ENCODE data around the gene LRFN4.
"Not testable (repeated sequence)": the region's sequence is repeated elsewhere in the genome, so short reads cannot be mapped to it uniquely, and the experiment has no call there.

Gene LRFN4

GRCh38 chr11:66856496-66857233 lies at the start of gene LRFN4:
LRFN4 (plus strand) TSS chr11:66857064; CDS start chr11:66857745, 681 bp downstream.
- DNase-seq (ENCODE audit: low read depth in 2 of 2): peak in 1 of 2 donors; percentile 15

DNA sequence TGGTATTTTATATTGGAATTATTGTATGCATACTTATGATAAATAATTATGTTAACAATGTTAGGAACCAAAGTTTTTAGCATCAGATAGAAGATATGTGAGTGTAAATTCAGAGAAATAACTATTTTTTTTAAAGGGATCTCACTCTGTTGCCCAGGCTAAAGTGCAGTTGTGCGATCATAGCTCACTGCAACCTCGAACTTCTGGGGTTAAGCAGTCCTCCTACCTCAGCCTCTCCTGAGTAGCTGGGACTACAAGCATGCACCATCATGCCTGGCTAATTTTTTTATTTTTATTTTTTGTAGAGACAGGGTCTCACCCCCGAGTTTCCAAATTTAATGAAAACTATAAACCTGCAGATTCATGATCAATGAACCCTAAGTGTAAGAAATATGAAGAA lies 47.3 kb upstream of the LRFN4 start:
- no peak for DNase-seq (ENCODE audit: low read depth in 2 of 2)

DNA sequence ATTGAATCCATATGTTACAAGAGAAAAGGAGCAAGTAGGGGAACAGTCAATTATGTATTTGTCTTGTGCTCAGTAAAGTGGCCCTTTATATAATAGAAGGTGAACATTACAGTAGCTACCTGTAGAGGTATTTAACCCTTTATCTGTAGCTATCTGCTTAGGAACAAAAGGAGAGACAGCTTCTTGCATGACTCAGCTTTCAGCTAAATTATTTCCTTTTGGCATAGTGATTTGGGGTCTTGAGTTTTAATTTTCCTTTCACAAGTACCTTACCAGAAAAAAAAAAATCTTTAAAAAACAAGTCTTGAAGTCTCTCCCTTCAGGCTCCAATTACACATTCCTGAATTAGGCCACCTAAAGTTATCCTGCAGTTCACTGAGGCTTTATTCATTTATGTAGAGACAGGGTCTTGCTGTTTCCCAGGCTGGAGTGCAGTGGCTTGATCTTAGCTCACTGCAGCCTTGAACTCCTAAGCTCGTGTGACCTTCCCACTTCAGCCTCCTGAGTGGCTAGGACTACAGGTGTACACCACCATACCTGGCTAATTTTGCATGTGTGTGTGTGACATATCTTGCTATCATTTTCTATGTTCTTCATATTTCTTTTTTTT lies 46.2 kb upstream of the LRFN4 start:
- no peak for DNase-seq (ENCODE audit: low read depth in 2 of 2)

DNA sequence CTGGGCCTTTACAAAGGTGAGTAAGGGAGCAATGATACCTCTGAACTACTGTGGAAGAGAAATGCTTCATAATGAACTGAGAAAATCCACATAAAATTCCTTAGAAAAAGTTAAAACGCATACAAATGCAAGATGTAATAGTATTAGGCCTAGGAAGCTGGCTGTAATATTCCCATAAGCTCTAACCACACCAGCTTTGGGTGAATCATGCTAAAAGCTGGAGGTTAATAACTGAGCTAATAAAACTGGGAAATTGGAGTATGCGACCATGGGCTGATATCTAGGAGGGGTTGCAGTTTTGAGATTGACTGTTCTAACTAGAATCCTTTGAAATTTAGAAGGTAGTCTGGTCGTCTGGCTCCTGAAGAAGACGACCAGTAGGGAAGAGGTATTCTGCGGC lies 42.2 kb upstream of the LRFN4 start:
- DNase-seq (ENCODE audit: low read depth in 2 of 2): no peak

DNA sequence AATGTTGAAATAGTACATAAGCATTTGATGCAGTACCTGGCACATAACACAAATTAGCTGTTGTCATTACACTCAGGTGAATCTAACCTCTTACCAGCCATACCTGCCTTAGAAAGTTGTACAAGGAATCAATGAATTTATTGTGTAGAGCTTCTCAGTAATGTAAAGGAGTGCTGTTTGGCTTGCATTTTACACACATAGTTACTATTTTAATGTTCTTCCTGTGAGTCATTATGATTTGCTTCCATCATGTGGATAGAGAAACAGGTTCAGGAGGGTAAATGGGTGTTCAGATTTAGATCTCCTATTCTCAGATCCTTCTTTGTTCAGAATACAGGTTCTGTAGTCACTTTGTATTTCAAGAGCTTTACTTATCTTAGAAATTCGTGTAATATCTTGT lies 41.2 kb upstream of the LRFN4 start:
- no peak for DNase-seq (ENCODE audit: low read depth in 2 of 2)

DNA sequence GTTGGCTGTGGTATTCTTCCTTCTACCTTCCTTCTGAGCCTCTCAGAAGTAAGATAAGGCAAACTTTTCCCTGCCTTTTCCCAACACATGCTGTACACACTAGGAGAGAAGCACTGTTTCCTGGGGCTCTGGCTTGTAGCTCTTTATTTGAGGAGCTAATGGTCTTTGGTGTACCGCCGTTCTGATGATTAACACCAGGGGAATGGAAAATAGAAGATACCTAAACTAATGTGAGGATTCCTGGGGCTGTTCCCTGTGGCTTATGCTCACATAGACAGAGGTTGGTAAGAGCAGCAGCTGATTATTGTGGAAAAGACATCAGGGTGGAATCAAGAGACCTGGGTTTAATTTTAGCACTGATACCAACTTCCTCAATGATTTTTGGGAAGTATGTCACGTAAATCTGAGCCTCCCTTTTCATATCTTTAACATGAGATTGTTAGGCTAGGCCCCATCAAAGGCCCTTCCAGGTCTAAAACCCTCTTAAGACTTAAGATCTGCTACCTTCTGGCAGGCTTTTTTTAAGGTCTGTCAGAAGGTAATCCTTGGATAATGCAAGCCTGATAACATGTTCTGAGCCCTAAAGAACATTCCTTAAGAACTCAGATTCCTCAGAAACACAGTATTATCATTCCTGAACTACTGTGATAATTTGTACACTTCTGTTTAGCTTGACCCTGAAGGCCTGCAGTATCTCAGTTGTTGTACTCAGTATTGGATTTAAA lies 38.5 kb upstream of the LRFN4 start:
- DNase-seq (ENCODE audit: low read depth in 2 of 2): no peak

GRCh38 chr11:66820381-66820780 lies 36.5 kb upstream of the LRFN4 start:
- no peak for DNase-seq (ENCODE audit: low read depth in 2 of 2)

DNA sequence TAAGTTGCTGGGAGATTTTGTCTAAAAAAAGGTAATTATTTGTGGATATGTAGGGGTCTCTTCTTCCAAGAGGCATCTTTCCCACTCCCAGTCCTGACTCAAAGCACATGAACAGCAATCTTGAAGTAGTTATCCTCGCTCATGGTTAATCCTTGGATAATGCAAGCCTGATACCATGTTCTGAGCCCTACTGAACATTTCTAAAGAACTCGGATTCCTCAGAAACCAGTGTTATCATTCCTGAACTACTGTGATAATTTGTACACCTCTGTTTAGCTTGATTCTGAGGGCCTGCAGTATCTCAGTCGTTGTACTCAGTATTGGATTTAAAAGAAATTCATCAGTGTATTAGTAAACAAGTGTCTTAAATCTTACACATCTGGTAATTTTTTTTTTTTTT lies 36.0 kb upstream of the LRFN4 start:
- no peak for DNase-seq (ENCODE audit: low read depth in 2 of 2)

GRCh38 chr11:66823700-66824099 lies 33.2 kb upstream of the LRFN4 start:
- DNase-seq (ENCODE audit: low read depth in 2 of 2): no peak

DNA sequence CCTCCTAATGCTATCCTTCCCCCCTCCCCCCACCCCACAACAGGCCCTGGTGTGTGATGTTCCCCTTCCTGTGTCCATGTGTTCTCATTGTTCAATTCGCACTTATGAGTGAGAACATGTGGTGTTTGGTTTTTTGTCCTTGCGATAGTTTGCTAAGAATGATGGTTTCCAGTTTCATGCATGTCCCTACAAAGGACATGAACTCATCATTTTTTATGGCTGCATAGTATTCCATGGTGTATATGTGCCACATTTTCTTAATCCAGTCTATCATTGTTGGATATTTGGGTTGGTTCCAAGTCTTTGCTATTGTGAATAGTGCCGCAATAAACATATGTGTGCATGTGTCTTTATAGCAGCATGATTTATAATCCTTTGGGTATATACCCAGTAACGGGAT lies 32.3 kb upstream of the LRFN4 start:
- not testable (repeated sequence) for DNase-seq (ENCODE audit: low read depth in 2 of 2)

DNA sequence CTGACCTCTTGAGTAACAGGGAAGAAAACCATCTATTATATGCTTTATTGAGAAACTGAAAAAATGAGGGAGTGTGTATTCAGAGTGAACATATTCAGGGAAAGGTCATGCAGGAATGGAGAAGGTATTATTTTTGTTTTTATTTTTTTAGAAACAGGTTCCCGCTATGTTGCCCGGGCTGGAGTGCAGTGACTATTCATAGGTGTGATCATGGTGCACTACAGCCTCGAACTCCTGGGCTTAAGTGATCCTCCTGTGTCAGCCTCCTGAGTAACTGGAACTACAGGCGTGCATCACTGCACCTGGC lies 22.4 kb upstream of the LRFN4 start:
- DNase-seq (ENCODE audit: low read depth in 2 of 2): no peak

- no peak for DNase-seq (ENCODE audit: low read depth in 2 of 2)
Observed at GRCh38 chr11:66834943-66835342, 21.9 kb upstream of the LRFN4 start.

DNA sequence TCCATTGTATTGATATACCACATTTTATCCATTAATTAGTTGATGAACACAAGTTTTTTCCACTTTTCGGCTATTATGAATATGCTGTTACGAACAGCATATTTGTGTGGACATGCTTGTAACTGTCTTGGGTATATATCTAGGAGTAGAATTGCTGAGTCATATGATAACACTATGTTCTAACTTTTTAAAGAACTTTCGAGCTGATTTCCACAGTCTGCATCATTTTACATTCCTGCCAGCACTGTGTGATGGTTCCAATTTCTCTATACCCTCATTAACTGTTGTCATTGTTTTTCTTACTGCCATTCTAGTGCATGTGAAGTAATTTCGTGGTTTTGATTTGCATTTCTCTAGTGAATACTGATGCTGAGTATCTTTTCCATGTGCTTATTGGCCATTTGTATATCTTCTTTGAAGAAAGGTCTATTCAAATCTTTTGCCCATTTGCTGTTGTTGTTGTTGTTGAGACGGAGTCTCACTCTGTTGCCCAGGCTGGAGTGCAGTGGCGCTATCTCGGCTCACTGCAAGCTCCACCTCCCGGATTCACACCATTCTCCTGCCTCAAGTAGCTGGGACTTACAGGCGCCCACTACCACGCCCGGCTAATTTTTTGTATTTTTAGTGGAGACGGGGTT lies 21.0 kb upstream of the LRFN4 start:
- DNase-seq (ENCODE audit: low read depth in 2 of 2): no peak

DNA sequence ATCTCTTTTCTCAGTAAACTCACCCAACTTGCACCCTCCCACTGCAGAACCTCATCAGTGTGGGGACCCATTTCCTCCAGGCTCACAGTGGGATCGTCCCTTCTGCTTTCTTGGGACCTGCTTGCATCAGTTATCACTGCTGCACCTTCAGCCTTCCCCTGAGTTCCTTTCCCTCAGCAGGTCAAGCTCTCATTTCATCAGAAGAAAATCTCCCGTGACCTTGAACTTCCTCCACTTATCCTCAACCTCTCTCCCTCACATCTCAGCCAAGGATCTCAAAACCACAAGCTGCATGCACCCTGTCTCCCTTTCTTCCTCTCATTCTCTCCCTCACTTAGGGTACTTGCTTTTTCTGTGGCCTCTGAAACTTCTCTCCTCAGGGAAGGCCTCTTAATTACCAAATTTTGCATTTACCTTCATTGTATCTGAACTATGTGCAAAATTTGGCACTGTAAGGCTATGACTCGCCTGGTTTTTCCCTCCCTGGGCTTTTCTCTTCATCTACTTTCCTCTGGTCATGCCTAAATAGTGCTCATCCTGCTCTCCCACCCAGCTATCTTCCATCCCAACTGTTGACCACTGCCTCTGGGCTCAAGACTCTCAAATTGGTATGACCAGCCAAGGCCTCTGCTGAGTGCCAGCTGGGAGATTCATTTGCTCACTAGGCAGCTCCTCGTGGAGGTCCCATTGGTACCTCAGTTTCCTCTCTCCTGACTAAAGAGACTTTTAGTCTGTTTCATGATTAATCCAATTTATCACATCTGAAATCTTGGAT lies 16.4 kb upstream of the LRFN4 start:
- DNase-seq (ENCODE audit: low read depth in 2 of 2): no peak

DNA sequence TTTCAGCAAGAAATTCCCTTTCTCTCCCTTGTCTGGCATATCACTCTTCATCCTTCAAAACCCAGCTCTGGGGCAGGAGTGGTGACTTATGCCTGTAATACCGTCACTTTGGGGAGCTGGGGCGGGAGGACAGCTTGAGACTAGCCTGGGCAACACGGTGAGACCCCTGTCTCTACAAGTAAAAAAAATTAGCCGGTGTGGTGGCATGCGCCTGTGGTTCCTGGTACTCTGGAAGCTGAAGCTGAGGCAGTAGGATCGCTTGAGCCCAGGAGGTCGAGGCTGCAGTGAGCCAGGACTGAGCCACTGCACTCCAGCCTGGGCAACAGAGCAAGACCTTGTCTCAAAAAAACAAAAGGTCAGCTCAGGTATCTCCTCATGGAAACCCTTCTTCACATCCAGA lies 15.0 kb upstream of the LRFN4 start:
- no peak for DNase-seq (ENCODE audit: low read depth in 2 of 2)

GRCh38 chr11:66842501-66842895 lies 14.4 kb upstream of the LRFN4 start:
- no peak for DNase-seq (ENCODE audit: low read depth in 2 of 2)

DNA sequence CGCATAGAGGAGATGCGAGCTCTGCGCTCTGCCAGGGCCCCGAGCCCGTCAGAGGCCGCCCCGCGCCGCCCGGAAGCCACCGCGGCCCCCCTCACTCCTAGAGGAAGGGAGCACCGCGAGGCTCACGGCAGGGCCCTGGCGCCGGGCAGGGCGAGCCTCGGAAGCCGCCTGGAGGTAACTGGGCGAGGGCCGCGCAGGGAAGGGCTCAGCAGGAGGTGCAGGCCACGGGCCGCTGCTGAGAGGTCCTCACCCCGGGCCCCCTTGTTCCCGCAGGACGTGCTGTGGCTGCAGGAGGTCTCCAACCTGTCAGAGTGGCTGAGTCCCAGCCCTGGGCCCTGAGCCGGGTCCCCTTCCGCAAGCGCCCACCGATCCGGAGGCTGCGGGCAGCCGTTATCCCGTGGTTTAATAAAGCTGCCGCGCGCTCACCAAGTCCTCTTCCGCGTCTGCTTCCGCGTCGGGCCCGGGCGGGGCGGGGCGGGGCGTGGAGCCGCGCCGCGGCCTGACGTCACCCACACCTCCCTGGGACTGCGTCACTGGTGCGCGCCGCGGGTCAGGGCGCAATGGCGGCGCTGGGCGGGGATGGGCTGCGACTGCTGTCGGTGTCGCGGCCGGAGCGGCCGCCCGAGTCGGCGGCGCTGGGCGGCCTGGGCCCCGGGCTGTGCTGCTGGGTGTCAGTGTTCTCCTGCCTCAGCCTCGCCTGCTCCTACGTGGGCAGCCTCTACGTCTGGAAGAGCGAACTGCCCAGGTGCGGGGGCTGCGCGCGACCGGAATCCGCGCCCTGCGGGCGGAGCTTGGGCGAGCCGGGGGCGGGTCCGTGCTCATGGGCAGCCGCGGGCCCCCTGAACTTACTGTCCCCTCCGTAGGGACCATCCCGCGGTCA lies 13.7 kb upstream of the LRFN4 start, which contains the start of gene RCE1:
Gene RCE1, plus strand, starts transcription at position 546 of the 880 bp plus-strand sequence. Its CDS starts 15 bp downstream, at position 561.
- peak; percentile 72 to 76 for DNase-seq (ENCODE audit: low read depth in 2 of 2)

GRCh38 chr11:66843776-66844495 lies 12.9 kb upstream of the LRFN4 start:
- no peak for DNase-seq (ENCODE audit: low read depth in 2 of 2)

DNA sequence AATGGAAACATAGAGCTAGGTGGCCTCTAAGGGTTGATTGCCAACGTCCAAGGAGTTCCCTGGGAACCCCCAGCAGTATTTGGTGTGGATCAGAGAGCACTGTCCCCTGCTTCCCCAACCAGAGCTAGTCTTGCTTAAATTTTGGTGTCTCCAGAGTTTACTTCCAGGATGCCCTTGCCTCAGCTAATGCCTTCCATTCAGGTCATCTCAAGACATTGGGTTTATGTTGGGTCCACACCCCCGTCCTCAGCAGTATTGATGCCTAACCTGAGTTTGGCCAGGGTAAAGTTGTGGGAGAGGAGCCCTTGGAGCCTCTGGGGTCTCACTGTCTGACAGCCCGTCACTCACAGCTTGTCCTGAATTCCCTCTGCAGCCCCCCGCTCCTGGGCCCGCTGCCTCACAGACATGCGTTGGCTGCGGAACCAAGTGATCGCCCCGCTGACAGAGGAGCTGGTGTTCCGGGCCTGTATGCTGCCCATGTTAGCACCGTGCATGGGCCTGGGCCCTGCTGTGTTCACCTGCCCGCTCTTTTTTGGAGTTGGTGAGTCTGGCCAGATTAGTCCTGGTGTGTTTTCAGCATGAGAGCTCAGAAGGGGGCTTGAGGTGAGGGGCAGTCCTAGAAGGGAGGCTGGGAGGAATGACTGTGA lies 12.2 kb upstream of the LRFN4 start:
- DNase-seq (ENCODE audit: low read depth in 2 of 2): no peak
